Ectodermal cell (in vitro differentiated cells): Measurements from ENCODE around the gene ANO9.

Experiments used
- H3K27ac ChIP-seq: 2 replicates; pipeline ENCODE4 v1.7.0; 2013; ENCODE audit warnings: mild to moderate bottlenecking, low read depth, low read length; ENCODE audit not compliant: insufficient read depth, poor library complexity, severe bottlenecking
- H3K27me3 ChIP-seq: 2 replicates; pipeline ENCODE4 v1.7.0; 2013; ENCODE audit warnings: mild to moderate bottlenecking, low read length; ENCODE audit not compliant: insufficient read depth, control insufficient read depth, poor library complexity, severe bottlenecking
- H3K36me3 ChIP-seq: one replicate; pipeline ENCODE4 v1.7.0; 2013; ENCODE audit warnings: low read length; ENCODE audit not compliant: control insufficient read depth, insufficient read depth
- H3K4me1 ChIP-seq: one replicate; pipeline ENCODE4 v1.7.0; 2013; ENCODE audit warnings: low read length; ENCODE audit not compliant: control insufficient read depth, insufficient read depth
- H3K4me3 ChIP-seq: 2 replicates; pipeline ENCODE4 v1.7.0; 2013; ENCODE audit warnings: low read depth, low read length, control low read depth; ENCODE audit not compliant: insufficient read depth
- H3K9me3 ChIP-seq: 2 replicates; pipeline ENCODE4 v1.7.0; 2013; ENCODE audit warnings: mild to moderate bottlenecking, low read length, moderate library complexity; ENCODE audit not compliant: control insufficient read depth
- WGBS, 2 experiments: methylation state at CpG; one replicate each; pipeline ENCODE4 v1.1.7; 2013; ENCODE audit warnings: missing lambda C conversion rate in 2 of 2; 5-methylcytosine and 5-hydroxymethylcytosine counted together

The ANO9 gene

GRCh38 chr11:399731-400211 lies 42.0 kb downstream of the ANO9 start:
- Histone ChIP-seq H3K9me3 (no peaks in the 10 kb centered on the region), H3K27me3 (no peaks in the 10 kb centered on the region), H3K36me3 (no peaks in the 10 kb centered on the region), H3K27ac (no peak overlapping the region), H3K4me3 (no peak overlapping the region), H3K4me1 (no peaks in the 10 kb centered on the region)
- WGBS, 2 experiments = 89 to 90% methylated on average over 21 of the region's 21 CpGs

- 91 to 96% methylated on average over 20 of the region's 20 CpGs for WGBS, 2 experiments
- H3K27ac ChIP-seq = no peak overlapping the region
These were observed 43.0 kb downstream of the ANO9 start for GRCh38 chr11:398826-399225.

GRCh38 chr11:396948-397548 lies 44.8 kb downstream of the ANO9 start:
- H3K36me3 ChIP-seq = no peaks in the 10 kb centered on the region
- H3K27me3 ChIP-seq = no peaks in the 10 kb centered on the region
- H3K27ac ChIP-seq = no peak overlapping the region
- peak overlapping the region; percentile 4 for H3K4me3 ChIP-seq
- H3K4me1 ChIP-seq = no peaks in the 10 kb centered on the region
- H3K9me3 ChIP-seq = no peaks in the 10 kb centered on the region
- 65 to 70% methylated on average over 43 of the region's 43 CpGs for WGBS, 2 experiments

More at GRCh38 chr11:398826-399225, 43.0 kb downstream of the ANO9 start:
- Histone ChIP-seq H3K9me3 (no peaks in the 10 kb centered on the region), H3K36me3 (no peaks in the 10 kb centered on the region), H3K27me3 (no peaks in the 10 kb centered on the region), H3K4me1 (no peaks in the 10 kb centered on the region), H3K4me3 (no peak overlapping the region)

- Histone ChIP-seq H3K9me3 (no peaks in the 10 kb centered on the region), H3K36me3 (no peaks in the 10 kb centered on the region), H3K27me3 (no peaks in the 10 kb centered on the region), H3K27ac (no peak overlapping the region), H3K4me3 (peak overlapping the region; percentile 4), H3K4me1 (no peaks in the 10 kb centered on the region)
- 68 to 75% methylated on average over 23 of the region's 23 CpGs for WGBS, 2 experiments
These were observed 45.3 kb downstream of the ANO9 start for GRCh38 chr11:396511-396947.

- H3K4me3 ChIP-seq = no peak overlapping the region
- no peaks in the 10 kb centered on the region for H3K4me1 ChIP-seq
- H3K27ac ChIP-seq = no peak overlapping the region
- H3K36me3 ChIP-seq = no peaks in the 10 kb centered on the region
- no peaks in the 10 kb centered on the region for H3K9me3 ChIP-seq
- H3K27me3 ChIP-seq = no peaks in the 10 kb centered on the region
- WGBS, 2 experiments = 89 to 95% methylated on average over 11 of the region's 11 CpGs
These were observed 45.9 kb downstream of the ANO9 start for GRCh38 chr11:395866-396265.

GRCh38 chr11:394858-395655 lies 46.8 kb downstream of the ANO9 start:
- Histone ChIP-seq H3K27me3 (no peaks in the 10 kb centered on the region), H3K4me1 (no peaks in the 10 kb centered on the region), H3K4me3 (no peak overlapping the region), H3K27ac (no peak overlapping the region), H3K9me3 (no peaks in the 10 kb centered on the region), H3K36me3 (no peaks in the 10 kb centered on the region)
- WGBS, 2 experiments = 94% methylated on average over 25 of the region's 25 CpGs

- Histone ChIP-seq H3K27ac (no peak within 1 kb of the TSS), H3K4me3 (no peak within 1 kb of the TSS)
- 87% methylated on average over 57 of the region's 57 CpGs for WGBS, 2 experiments
These were observed 47.6 kb downstream of the ANO9 start, which contains the start of gene PKP3 for GRCh38 chr11:394034-394857. Gene PKP3 (plus strand): TSS chr11:394209. CDS start chr11:394293, 84 bp downstream.

GRCh38 chr11:393219-394033 lies 48.4 kb downstream of the ANO9 start:
- Histone ChIP-seq H3K4me3 (no peak overlapping the region), H3K27ac (no peak overlapping the region), H3K9me3 (no peaks in the 10 kb centered on the region), H3K27me3 (no peaks in the 10 kb centered on the region), H3K4me1 (no peaks in the 10 kb centered on the region), H3K36me3 (no peaks in the 10 kb centered on the region)
- WGBS, 2 experiments = 88 to 89% methylated on average over 17 of the region's 17 CpGs

More at GRCh38 chr11:394034-394857, 47.6 kb downstream of the ANO9 start, which contains the start of gene PKP3:
- H3K9me3 ChIP-seq = no peaks in the 10 kb centered on the region
- no peaks in the 10 kb centered on the region for H3K36me3 ChIP-seq
- no peaks in the 10 kb centered on the region for H3K27me3 ChIP-seq
- H3K4me1 ChIP-seq = no peaks in the 10 kb centered on the region

- no peaks in the 10 kb centered on the region for H3K27me3 ChIP-seq
- H3K4me1 ChIP-seq = no peaks in the 10 kb centered on the region
- no peak overlapping the region for H3K4me3 ChIP-seq
- H3K36me3 ChIP-seq = no peaks in the 10 kb centered on the region
- H3K27ac ChIP-seq = no peak overlapping the region
- 92 to 93% methylated on average over 36 of the region's 36 CpGs for WGBS, 2 experiments
- H3K9me3 ChIP-seq = no peaks in the 10 kb centered on the region
These were observed 49.6 kb downstream of the ANO9 start for GRCh38 chr11:392102-392777.
